IPS-NIHi7 (cell line): ENCODE data around the gene COL2A1.
A peak's percentile ranks its signal among the peaks of the same experiment; 100 is the strongest.

Experiments
- DNase-seq: peaks from one replicate; pipeline ENCODE4 v3.0.0; 2012; ENCODE audit warnings: mixed read lengths; ENCODE audit errors: extremely low spot score

The COL2A1 gene

GRCh38 chr12:47989666-47990065 lies 14.6 kb downstream of the COL2A1 start:
- DNase-seq, result no peak

DNA sequence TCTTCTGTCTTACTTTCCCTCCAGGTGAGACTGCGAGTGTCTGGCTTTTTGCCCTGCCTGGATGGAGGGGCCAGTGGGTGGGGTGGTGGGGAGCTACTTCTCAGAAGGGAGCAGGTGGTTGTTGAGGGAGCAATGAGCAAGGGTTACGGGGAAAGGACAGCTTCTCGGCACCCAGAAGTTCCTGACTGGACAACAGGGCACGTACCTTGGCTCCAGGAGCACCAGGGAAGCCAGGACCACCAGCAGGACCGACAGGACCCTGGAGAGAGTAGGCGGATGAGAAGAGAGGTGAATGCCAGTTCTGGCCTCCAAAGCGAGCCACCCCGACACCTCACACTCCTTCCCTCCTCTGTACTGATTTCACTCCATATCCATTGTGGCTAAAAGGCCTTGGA lies 15.3 kb downstream of the COL2A1 start:
- DNase-seq, result no peak

- DNase-seq, result peak; percentile 60
These were observed 15.9 kb downstream of the COL2A1 start for GRCh38 chr12:47988073-47989022.

DNA sequence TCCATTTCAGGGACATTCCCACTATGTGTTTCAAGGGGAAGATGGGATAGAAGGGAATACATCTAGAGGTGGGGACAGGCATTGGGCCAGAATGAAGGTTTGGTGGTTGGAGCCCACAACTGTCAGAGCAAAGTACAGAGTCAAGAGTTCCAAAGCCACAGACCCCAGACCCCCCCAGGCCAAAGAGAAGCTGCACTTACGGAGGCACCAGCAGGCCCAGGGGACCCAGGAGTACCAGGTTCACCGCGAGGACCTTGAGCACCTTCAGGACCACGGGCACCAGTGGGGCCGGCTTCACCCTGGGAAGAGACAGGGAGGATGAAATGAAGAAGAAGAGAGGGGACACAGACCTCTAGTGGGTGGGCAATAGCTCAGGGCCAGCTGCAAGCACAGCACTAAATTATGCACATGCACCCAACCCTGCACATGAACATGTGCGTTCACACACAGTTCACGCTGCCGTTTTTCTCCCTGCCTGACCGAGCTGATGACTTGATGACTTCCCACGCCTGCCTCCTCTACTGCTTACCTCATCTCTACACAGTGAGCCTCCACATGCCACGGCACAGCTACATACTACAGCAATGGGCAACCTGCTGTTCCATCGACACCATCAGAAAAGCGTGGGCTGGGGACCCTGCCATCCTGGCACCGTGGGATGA lies 16.7 kb downstream of the COL2A1 start:
- DNase-seq, result no peak

DNA sequence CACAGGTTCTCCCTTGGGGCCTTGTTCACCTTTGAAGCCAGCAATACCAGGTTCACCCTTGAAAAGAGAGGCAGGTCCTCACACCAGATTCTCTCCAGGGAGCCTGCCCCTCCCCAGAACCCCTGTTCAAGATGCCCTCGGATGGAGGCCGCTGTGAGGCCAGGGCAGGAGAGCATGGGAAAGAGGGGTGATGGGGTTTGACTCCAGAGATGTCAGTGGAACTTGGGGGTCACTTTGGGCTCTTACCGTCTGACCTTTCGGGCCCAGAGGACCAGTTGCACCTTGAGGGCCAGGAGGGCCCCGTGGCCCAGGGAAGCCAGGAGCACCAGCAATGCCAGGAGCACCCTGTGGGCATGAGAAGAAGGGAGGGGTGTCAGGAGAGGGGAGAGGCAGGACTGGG lies 17.4 kb downstream of the COL2A1 start:
- no peak for DNase-seq

DNA sequence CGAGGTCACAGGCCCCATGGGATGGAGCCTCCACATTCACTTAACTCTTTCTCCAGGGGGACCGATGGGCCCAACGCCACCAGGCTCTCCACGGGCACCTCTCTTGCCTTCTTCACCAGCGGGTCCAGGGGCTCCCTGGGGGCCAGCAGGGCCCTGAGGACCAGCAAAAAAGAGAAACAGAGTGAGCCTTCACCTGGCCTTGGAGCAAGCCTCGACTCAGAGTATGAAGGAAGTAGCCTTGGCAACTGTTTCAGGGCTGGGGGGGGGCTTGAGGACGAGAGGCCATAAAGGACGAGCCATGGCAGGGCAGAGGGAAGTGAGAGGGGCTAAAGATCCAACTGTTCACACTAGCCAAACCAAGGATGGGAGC lies 18.0 kb downstream of the COL2A1 start:
- no peak for DNase-seq

GRCh38 chr12:47985596-47986290 lies 18.5 kb downstream of the COL2A1 start:
- DNase-seq, result no peak

- DNase-seq, result no peak
These were observed 19.9 kb downstream of the COL2A1 start for GRCh38 chr12:47984331-47984801.

DNA sequence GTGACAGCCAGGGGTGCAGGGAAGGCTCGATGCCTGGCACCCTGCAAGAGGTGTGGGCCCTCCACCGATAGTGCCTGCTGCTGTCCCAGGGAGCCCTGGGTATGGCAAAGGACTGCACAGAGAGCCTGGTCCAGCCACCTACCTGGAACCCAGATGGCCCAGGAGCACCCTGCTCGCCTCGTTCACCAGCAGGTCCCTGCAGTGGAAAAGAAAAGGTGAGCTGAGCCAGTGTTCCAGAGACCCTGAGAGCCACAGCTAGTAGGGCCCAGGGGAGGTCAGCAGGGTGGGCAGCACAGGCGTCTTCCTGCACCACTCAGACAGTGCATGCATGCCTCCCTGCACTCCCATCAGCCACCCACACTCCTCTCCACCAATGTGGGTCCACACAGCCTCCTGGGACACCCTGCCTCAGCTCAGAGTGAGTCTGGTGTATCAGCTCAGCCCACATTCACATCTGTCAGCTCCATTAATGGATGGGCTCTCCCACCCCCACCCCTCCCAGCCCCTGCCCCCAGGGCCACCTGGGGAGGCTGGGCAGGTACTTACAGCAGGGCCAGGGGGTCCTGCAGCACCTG lies 20.6 kb downstream of the COL2A1 start:
- DNase-seq, result no peak

GRCh38 chr12:47982770-47983169 lies 21.5 kb downstream of the COL2A1 start:
- no peak for DNase-seq

- no peak for DNase-seq
These were observed 22.0 kb downstream of the COL2A1 start for GRCh38 chr12:47982311-47982710.

- no peak for DNase-seq
These were observed 22.6 kb downstream of the COL2A1 start for GRCh38 chr12:47981496-47982260.

GRCh38 chr12:47980779-47981495 lies 23.3 kb downstream of the COL2A1 start:
- DNase-seq, result no peak

- peak; percentile 41 for DNase-seq
These were observed 24.1 kb downstream of the COL2A1 start for GRCh38 chr12:47980197-47980596.

- no peak for DNase-seq
These were observed 24.6 kb downstream of the COL2A1 start for GRCh38 chr12:47979686-47980085.

- DNase-seq, result no peak
These were observed 25.1 kb downstream of the COL2A1 start for GRCh38 chr12:47979166-47979565.

- DNase-seq, result no peak
These were observed 25.7 kb downstream of the COL2A1 start for GRCh38 chr12:47978598-47978873.

DNA sequence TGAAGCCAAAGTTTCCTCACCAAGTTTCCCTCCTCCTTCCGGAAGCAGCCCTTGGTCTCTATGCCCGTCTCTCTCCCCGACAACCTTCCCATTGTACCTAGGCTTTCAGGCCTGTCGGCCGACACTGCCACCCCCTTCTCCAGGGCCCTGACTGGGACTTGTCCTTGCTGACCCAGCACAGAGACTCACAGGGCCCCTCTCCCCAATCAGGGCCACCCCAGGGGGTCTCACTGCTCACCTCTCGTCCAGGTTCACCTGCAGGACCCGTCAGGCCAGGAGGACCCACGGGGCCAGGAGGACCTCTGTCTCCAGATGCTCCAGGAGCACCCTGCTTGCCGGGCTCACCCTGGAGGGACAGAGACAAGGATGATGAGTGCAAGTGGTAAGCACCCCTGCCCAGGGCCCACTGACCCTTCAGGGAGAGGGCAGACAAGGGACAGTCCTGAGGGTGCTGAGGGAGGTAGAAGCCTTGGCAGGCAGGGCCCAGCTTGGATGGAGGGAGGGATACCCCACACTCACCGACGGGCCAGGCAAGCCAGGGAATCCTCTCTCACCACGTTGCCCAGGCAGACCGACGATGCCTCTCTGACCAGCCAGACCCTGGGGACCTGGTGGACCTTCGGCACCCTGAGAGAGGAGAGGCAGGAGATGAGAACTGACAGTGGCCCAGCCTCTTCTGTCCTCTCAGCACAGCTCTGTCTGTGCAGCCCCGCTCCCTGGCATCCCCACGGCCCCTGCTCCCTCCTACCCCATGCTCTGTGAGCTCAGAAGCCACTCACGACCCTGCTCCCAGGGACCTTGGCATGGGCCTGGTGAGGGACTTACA lies 26.3 kb downstream of the COL2A1 start:
- no peak for DNase-seq

DNA sequence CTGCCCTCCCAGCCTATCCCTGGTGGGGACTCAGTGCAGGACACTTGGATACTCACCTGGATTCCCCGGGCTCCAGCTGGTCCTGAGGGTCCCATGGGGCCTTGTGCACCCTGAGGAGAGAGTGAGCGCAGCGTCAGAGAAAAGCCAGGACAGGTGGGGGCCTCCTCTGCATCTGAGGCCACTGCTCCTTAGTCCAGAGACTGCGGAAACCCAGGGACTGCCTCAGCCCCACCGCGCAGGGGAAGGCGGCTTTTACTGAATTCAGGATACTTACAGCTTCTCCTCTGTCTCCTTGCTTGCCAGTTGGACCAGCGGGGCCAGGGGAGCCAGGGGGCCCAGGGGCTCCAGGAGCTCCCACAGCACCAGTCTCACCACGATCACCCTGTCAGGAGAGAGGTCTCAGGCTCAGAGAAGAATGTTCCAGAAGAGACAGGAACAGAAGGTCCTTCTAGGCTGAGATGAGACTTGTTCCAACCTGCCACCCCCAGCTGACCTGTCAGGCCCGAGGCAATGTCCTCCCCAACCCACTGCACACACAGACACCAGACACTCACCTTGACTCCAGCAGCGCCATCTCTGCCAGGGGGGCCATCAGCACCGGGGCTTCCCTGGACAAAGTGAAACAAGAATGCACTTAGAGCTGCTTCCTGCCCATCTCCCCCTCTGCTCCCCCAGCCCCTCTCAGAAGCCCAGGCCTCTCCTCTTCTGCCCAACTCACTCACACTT lies 27.1 kb downstream of the COL2A1 start:
- DNase-seq, result no peak
